AG10803 (cell line): ENCODE results near the gene CIZ1.
A peak's percentile ranks its signal among the peaks of the same experiment; 100 is the strongest.

Experiments
- DNase-seq: peaks from one replicate; pipeline ENCODE4 v3.0.0; 2010; ENCODE audit warnings: low read depth
- H3K4me3 ChIP-seq: 2 replicates; pipeline ENCODE4 v1.5.1; 2011; ENCODE audit warnings: mild to moderate bottlenecking, low read length, control low read depth
- TF ChIP-seq, protein P1 (sequence below): conservative IDR thresholded peaks from 2 replicates; pipeline ENCODE4 v1.5.1; 2011; ENCODE audit warnings: mild to moderate bottlenecking, low read length, control low read depth, inconsistent platforms

Gene CIZ1

DNA sequence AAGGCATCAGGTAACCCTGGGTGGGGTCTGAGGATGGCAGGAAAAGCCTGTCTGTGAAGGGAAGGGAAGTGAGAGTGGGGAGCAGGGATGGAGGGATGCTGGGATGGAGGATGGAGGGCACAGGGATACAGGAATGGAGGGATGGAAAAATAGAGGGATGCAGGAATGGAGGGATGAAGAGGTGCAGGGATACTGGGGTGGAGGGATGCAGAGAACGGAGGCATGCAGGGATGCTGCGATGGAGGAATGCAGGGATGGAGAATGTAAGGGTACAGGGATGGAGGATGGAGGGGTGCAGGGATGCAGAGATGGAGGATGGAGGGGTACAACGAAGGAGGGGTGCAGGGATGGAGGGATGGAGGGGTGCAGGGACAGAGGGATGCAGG is 72.9 kb downstream of the CIZ1 start:
- TF ChIP-seq, protein P1, sequence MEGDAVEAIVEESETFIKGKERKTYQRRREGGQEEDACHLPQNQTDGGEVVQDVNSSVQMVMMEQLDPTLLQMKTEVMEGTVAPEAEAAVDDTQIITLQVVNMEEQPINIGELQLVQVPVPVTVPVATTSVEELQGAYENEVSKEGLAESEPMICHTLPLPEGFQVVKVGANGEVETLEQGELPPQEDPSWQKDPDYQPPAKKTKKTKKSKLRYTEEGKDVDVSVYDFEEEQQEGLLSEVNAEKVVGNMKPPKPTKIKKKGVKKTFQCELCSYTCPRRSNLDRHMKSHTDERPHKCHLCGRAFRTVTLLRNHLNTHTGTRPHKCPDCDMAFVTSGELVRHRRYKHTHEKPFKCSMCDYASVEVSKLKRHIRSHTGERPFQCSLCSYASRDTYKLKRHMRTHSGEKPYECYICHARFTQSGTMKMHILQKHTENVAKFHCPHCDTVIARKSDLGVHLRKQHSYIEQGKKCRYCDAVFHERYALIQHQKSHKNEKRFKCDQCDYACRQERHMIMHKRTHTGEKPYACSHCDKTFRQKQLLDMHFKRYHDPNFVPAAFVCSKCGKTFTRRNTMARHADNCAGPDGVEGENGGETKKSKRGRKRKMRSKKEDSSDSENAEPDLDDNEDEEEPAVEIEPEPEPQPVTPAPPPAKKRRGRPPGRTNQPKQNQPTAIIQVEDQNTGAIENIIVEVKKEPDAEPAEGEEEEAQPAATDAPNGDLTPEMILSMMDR: no peak
- H3K4me3 ChIP-seq: no peak overlapping the region
- DNase-seq: no peak

DNA sequence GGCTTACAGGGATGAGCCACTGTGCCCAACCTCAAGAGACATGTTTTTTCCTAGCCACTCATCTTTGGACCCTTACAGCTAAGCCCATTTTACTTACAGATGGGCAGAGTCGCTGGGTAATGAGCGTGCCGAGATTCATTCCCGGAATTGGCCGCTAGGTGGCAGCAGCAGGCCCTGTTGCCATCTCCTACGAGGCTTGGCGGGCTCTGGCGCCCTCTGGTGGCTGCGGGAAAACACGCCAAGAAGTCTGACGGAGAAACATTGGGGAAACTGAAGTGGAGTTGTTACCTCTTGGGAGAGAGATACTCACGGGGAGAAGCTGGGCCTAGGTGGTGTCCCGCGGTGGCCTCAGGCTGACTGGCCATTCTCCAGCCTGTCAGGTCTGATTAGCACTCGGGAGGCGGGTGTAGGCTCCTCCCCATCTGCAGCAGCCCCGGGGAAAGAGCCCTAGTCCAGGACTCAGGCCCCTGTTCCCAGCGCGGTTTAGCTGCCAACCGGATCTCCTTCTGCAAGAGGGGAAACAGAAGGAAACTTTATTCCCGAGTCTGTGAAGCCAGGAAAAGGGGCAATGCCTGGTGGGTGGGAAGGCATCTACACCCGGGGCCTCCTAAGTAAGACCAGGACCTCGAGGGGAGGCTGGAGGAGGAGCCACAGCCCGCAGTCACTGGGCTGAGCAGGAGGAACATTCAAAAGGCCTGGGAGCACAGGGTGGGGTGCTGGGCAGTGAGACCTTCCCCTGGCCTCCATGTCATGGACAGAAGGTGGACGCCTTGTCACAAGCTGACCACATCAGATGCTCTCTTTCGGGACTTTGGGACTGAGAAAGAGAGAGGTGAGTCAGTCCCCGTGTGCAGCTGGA is 73.5 kb downstream of the CIZ1 start:
- H3K4me3 ChIP-seq: no peak overlapping the region
- DNase-seq: peak; percentile 81
- TF ChIP-seq, protein P1: peak; percentile 100

DNA sequence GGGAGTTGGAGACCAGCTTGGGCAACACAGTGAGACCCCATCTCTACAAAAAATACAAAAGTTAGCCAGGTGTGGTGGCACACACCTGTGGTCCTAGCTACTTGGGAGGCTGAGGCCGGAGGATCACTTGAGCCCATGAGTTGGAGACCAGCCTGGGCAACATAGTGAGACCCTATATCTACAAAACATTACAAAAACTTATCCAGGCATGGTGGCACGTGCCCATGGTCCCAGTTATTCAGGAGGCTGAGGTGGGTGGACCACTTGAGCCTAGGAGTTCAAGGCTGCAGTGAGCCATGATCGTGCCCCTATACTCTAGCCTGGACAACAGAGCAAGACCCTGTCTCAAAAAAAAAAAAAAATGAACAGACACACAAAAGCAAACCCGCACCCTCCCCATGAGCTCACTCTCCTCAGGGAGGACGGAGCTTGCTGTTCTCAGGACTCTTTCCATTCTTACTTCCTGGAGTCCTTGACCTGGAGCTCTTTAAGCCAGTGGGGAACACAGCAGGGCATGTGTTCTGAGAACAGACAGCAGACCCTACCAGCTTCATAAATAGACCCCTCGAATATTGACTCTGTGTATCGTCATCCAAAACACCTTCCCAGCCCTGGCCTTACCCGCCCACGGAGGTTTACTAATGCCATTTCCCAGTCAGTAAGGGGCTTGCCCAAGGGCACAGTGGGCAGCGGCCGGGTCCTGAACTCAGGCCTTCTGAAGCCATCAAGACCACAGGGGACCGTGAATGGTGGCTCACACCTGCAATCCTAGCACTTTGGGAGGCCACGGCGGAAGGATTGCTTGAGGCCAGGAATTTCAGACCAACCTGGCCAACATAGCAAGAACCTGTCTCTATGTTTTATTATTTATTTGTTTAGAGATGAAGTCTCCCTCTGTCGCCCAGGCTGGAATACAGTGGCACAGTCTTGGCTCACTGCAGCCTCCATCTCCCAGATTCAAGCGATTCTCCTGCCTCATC is 75.0 kb downstream of the CIZ1 start:
- no peak overlapping the region for H3K4me3 ChIP-seq
- TF ChIP-seq, protein P1: no peak
- no peak for DNase-seq
